Measurements from ENCODE around the gene NDRG3. TPM values are rescaled to one million over a fixed set of nuclear protein-coding genes. Genes with fewer than 3 reads are reported as not detected.

Gene NDRG3
- total RNA-seq, 4 donors from 2014 or later = 19.2 to 24.2 (median 22.7) TPM

- H3K27me3 ChIP-seq = no peaks in the 10 kb centered on the region
- no peaks in the 10 kb centered on the region for H3K9me3 ChIP-seq
- no peak for DNase-seq (ENCODE audit: low spot score in 2 of 2)
- 96% methylated on average over 4 of the region's 4 CpGs for WGBS
- H3K36me3 ChIP-seq = peaks cover 13% of the 10 kb centered on the region
- H3K4me1 ChIP-seq = peaks cover 4% of the 10 kb centered on the region
- no peak overlapping the region for H3K27ac ChIP-seq
- TF ChIP-seq POLR2AphosphoS5 (IDR thresholded peaks at IDR 0.05) (no peak), CTCF (IDR thresholded peaks at IDR 0.05) (no peak), EP300 (IDR thresholded peaks at IDR 0.05) (no peak), POLR2A (IDR thresholded peaks at IDR 0.05) (no peak)
- H3K4me3 ChIP-seq = no peak overlapping the region
Observed at GRCh38 chr20:36761125-36761524, 15.2 kb upstream of the NDRG3 start.

- Histone ChIP-seq H3K36me3 (peaks cover 18% of the 10 kb centered on the region), H3K27ac (no peak overlapping the region), H3K4me1 (peaks cover 4% of the 10 kb centered on the region), H3K27me3 (no peaks in the 10 kb centered on the region), H3K9me3 (no peaks in the 10 kb centered on the region), H3K4me3 (no peak overlapping the region)
- WGBS = 82% methylated on average over 6 of the region's 6 CpGs
- no peak for TF ChIP-seq EP300 (IDR thresholded peaks at IDR 0.05)
- TF ChIP-seq CTCF (IDR thresholded peaks at IDR 0.05) = no peak
- no peak for TF ChIP-seq POLR2AphosphoS5 (IDR thresholded peaks at IDR 0.05)
- TF ChIP-seq POLR2A (IDR thresholded peaks at IDR 0.05) = no peak
- no peak for DNase-seq (ENCODE audit: low spot score in 2 of 2)
Observed at GRCh38 chr20:36760647-36761046, 14.8 kb upstream of the NDRG3 start.

DNA sequence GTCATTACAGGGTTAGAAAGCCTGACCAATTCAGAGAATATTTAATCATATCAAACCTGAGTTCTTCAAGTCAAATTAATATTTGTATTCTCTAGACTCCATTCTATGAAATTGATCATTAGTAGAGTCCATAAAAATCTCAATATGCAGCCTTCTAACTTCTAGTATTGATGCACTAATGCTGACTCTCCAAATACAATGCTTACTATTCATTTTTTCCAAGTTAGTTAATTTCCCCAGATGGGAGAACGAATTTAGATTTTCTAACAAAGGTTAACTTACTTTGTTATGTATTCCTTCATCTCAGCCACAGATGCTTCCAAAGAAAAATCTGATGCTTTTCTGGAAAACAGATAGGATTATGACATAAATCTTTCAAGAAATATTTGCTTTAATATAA, 12.4 kb upstream of the NDRG3 start:
- no peaks in the 10 kb centered on the region for H3K9me3 ChIP-seq
- H3K27ac ChIP-seq = no peak overlapping the region
- H3K4me1 ChIP-seq = peaks cover 8% of the 10 kb centered on the region
- no peak for TF ChIP-seq POLR2AphosphoS5 (IDR thresholded peaks at IDR 0.05)
- TF ChIP-seq EP300 (IDR thresholded peaks at IDR 0.05) = no peak
- no peak for TF ChIP-seq POLR2A (IDR thresholded peaks at IDR 0.05)
- TF ChIP-seq CTCF (IDR thresholded peaks at IDR 0.05) = no peak
- WGBS = 88% methylated on average over 1 of the region's 1 CpG
- no peak overlapping the region for H3K4me3 ChIP-seq
- H3K27me3 ChIP-seq = no peaks in the 10 kb centered on the region
- peaks cover 30% of the 10 kb centered on the region for H3K36me3 ChIP-seq
- no peak for DNase-seq (ENCODE audit: low spot score in 2 of 2)

DNA sequence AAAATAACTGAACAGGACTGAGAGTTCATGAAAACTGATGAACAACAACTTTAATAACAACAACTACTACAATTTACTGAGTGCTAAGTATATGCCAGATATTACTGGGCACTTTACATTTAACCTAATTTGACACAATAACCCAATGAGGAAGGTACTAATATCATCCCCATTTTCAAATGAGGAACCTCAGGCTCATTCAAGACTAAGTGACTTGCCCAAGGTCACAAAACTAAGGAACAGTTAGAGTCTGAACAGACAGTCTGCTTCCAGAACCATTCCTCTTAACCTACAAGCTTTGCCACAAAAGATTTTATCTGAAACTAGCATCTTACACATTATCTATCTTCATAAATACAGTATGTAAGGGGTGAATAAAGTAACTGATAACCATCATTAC, 10.6 kb upstream of the NDRG3 start:
- no peaks in the 10 kb centered on the region for H3K9me3 ChIP-seq
- TF ChIP-seq EP300 (IDR thresholded peaks at IDR 0.05) = no peak
- no peak for TF ChIP-seq POLR2AphosphoS5 (IDR thresholded peaks at IDR 0.05)
- H3K27me3 ChIP-seq = no peaks in the 10 kb centered on the region
- H3K27ac ChIP-seq = no peak overlapping the region
- no peak for DNase-seq (ENCODE audit: low spot score in 2 of 2)
- H3K4me3 ChIP-seq = no peak overlapping the region
- H3K36me3 ChIP-seq = peaks cover 47% of the 10 kb centered on the region
- peaks cover 8% of the 10 kb centered on the region for H3K4me1 ChIP-seq

DNA sequence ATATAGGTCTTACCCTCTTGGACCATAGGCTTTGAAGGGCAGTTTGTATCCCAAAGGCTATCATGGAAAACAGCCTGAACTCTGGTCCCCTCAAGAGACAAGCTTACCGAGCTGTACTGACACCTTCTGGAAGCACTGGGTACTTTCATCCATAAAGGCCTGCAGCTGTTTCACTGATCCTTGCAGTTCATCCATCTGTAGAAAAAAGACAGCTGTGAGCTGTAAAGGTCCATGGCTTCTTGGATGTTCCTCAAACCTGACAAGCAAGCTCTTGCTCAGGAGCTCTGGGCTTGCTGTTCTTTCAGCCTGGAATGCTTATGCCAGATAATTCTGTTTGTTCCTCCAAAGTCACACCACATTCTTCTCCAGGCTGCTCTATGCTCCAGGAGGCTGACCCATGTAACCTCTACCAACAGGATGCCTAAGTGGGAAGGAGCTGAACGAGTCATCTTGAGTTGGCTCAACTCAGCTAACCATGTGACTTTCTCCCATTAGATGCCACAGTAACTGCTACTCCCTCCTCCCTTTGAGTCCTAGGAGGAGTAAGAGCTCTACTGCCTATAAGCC, 8.8 kb upstream of the NDRG3 start:
- no peak overlapping the region for H3K4me3 ChIP-seq
- H3K9me3 ChIP-seq = no peaks in the 10 kb centered on the region
- peaks cover 8% of the 10 kb centered on the region for H3K4me1 ChIP-seq
- no peak for DNase-seq (ENCODE audit: low spot score in 2 of 2)
- no peak overlapping the region for H3K27ac ChIP-seq
- WGBS = 5% methylated on average over 2 of the region's 2 CpGs
- TF ChIP-seq EP300 (IDR thresholded peaks at IDR 0.05) (no peak), CTCF (IDR thresholded peaks at IDR 0.05) (peak in 1 of 2 donors; percentile 72), POLR2A (IDR thresholded peaks at IDR 0.05) (no peak)
- peaks cover 47% of the 10 kb centered on the region for H3K36me3 ChIP-seq
- no peaks in the 10 kb centered on the region for H3K27me3 ChIP-seq

DNA sequence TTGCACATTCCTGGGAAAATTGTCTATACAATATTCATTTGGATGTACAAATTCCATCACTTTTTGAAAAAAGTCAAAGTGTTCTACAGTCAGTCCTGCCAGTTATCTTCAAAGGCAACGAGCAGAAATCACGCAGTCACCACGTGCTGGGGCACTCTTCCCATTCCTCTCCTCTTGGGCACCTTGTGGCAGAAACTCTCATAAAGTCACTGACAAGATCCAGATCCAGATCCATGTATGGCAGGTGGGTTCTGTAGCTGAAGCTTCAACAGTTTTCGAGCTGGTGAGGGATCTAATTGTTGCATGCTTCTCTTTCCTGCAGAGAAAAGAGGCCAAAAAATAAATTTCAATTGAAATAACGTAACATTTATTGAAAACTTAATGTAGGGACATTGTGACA, 6.7 kb upstream of the NDRG3 start:
- Histone ChIP-seq H3K4me1 (peaks cover 8% of the 10 kb centered on the region), H3K4me3 (no peak overlapping the region), H3K9me3 (no peaks in the 10 kb centered on the region), H3K27ac (no peak overlapping the region), H3K36me3 (peaks cover 45% of the 10 kb centered on the region), H3K27me3 (no peaks in the 10 kb centered on the region)
- DNase-seq (ENCODE audit: low spot score in 2 of 2) = no peak
- 90% methylated on average over 5 of the region's 5 CpGs for WGBS
- TF ChIP-seq CTCF (IDR thresholded peaks at IDR 0.05) (no peak), EP300 (IDR thresholded peaks at IDR 0.05) (no peak), POLR2A (IDR thresholded peaks at IDR 0.05) (no peak), POLR2AphosphoS5 (IDR thresholded peaks at IDR 0.05) (no peak)
